H9 (cell line): Measurements from ENCODE around the gene ROBO2. TPM values are rescaled to one million over a fixed set of nuclear protein-coding genes. Genes with fewer than 3 reads are reported as not detected.

Experiments used
- DNase-seq: peaks from one replicate; pipeline ENCODE4 v3.0.0-alpha.2; 2017
- H2AFZ ChIP-seq: one replicate; pipeline ENCODE4 v1.6.1; 2013; ENCODE audit warnings: mild to moderate bottlenecking, low read length, control low read depth, moderate library complexity
- H2AK5ac ChIP-seq: 2 replicates; pipeline ENCODE4 v1.6.1; 2013; ENCODE audit warnings: low read length, control low read depth, mixed read lengths; ENCODE audit not compliant: insufficient read length
- H2BK120ac ChIP-seq: one replicate; pipeline ENCODE4 v1.6.1; 2013; ENCODE audit warnings: low read depth, mild to moderate bottlenecking, low read length, control low read depth, inconsistent platforms; ENCODE audit not compliant: poor library complexity, severe bottlenecking
- H2BK12ac ChIP-seq: 2 replicates; pipeline ENCODE4 v1.6.1; 2013; ENCODE audit warnings: low read length, control low read depth, mixed read lengths, low read depth; ENCODE audit not compliant: insufficient read length
- H2BK15ac ChIP-seq: 2 replicates; pipeline ENCODE4 v1.6.1; 2013; ENCODE audit warnings: low read depth, low read length, control low read depth
- H2BK20ac ChIP-seq: one replicate; pipeline ENCODE4 v1.6.1; 2013; ENCODE audit warnings: low read depth, mild to moderate bottlenecking, low read length, control low read depth, inconsistent platforms; ENCODE audit not compliant: poor library complexity, severe bottlenecking
- H2BK5ac ChIP-seq: 2 replicates; pipeline ENCODE4 v1.6.1; 2013; ENCODE audit warnings: low read length, control low read depth, mixed read lengths; ENCODE audit not compliant: insufficient read length
- H3K14ac ChIP-seq: 2 replicates; pipeline ENCODE4 v1.6.1; 2013; ENCODE audit warnings: low read length, control low read depth; ENCODE audit not compliant: insufficient read depth
- H3K18ac ChIP-seq: 2 replicates; pipeline ENCODE4 v1.6.1; 2013; ENCODE audit warnings: low read depth, mild to moderate bottlenecking, mixed read lengths, low read length, control low read depth; ENCODE audit not compliant: insufficient read length
- H3K23ac ChIP-seq: 2 replicates; pipeline ENCODE4 v1.6.1; 2013; ENCODE audit warnings: low read length, control low read depth, mixed read lengths, low read depth; ENCODE audit not compliant: insufficient read length
- H3K23me2 ChIP-seq: 2 replicates; pipeline ENCODE4 v1.6.1; 2013; ENCODE audit warnings: low read depth, mild to moderate bottlenecking, mixed read lengths, low read length, control low read depth; ENCODE audit not compliant: insufficient read length, poor library complexity, severe bottlenecking
- H3K27ac ChIP-seq: 2 replicates; pipeline ENCODE4 v1.5.1; 2013; ENCODE audit warnings: low read length, control low read depth, mixed read lengths, low read depth; ENCODE audit not compliant: insufficient read length
- H3K27me3 ChIP-seq: 2 replicates; pipeline ENCODE4 v1.6.1; 2013; ENCODE audit warnings: low read length, control low read depth, inconsistent platforms; ENCODE audit not compliant: insufficient read depth
- H3K4ac ChIP-seq: 2 replicates; pipeline ENCODE4 v1.6.1; 2013; ENCODE audit warnings: low read depth, mild to moderate bottlenecking, control low read depth, inconsistent platforms, low read length, moderate library complexity
- H3K4me1 ChIP-seq: 2 replicates; pipeline ENCODE4 v1.6.1; 2013; ENCODE audit warnings: low read length, control low read depth, inconsistent platforms; ENCODE audit not compliant: insufficient read depth
- H3K4me2 ChIP-seq: 2 replicates; pipeline ENCODE4 v1.6.1; 2013; ENCODE audit warnings: low read length, control low read depth, mixed read lengths; ENCODE audit not compliant: insufficient read length, insufficient read depth
- H3K56ac ChIP-seq: 2 replicates; pipeline ENCODE4 v1.6.1; 2013; ENCODE audit warnings: low read depth, mild to moderate bottlenecking, mixed read lengths, low read length, control low read depth; ENCODE audit not compliant: insufficient read length
- H3K79me1 ChIP-seq: 2 replicates; pipeline ENCODE4 v1.6.1; 2013; ENCODE audit warnings: low read depth, mild to moderate bottlenecking, moderate library complexity, low read length, control low read depth, inconsistent platforms; ENCODE audit not compliant: insufficient read depth, poor library complexity, severe bottlenecking
- H3K79me2 ChIP-seq: 2 replicates; pipeline ENCODE4 v1.6.1; 2013; ENCODE audit warnings: low read length, control low read depth, inconsistent platforms; ENCODE audit not compliant: insufficient read depth
- H3K9ac ChIP-seq: 2 replicates; pipeline ENCODE4 v1.6.1; 2013; ENCODE audit warnings: low read length, control low read depth, mixed read lengths; ENCODE audit not compliant: insufficient read length; ENCODE audit errors: extremely low read depth
- H3K9me3 ChIP-seq: one replicate; pipeline ENCODE4 v1.6.1; 2013; ENCODE audit warnings: low read depth, low read length, inconsistent platforms; ENCODE audit not compliant: control insufficient read depth
- H3T11ph ChIP-seq: one replicate; pipeline ENCODE4 v1.6.1; 2013; ENCODE audit warnings: mild to moderate bottlenecking, low read length, control low read depth, inconsistent platforms
- H4K20me1 ChIP-seq: one replicate; pipeline ENCODE4 v1.6.1; 2013; ENCODE audit not compliant: control insufficient read depth, insufficient read length, insufficient read depth
- H4K5ac ChIP-seq: 2 replicates; pipeline ENCODE4 v1.6.1; 2013; ENCODE audit warnings: low read depth, mild to moderate bottlenecking, mixed read lengths, low read length, control low read depth; ENCODE audit not compliant: insufficient read length
- H4K8ac ChIP-seq: replicated peaks from 2 replicates; pipeline ENCODE4 v1.6.1; 2013; ENCODE audit warnings: low read length, control low read depth, mixed read lengths, low read depth; ENCODE audit not compliant: insufficient read length
- H4K91ac ChIP-seq: 2 replicates; pipeline ENCODE4 v1.6.1; 2013; ENCODE audit warnings: low read depth, mild to moderate bottlenecking, moderate library complexity, mixed read lengths, low read length, control low read depth; ENCODE audit not compliant: insufficient read length
- H3K27ac Mint-ChIP-seq, 3 experiments: 2 replicates in 2 of 3; 3 replicates in 1 of 3; pipeline ENCODE4 v1.8.0; 2020 to 2021; ENCODE audit warnings: mixed read lengths in 3 of 3, mild to moderate bottlenecking in 1 of 3, moderate library complexity in 1 of 3
- H3K27me3 Mint-ChIP-seq: 2 replicates; pipeline ENCODE4 v1.8.0; 2021; ENCODE audit warnings: low read depth, mild to moderate bottlenecking, moderate library complexity, mixed read lengths
- H3K36me3 Mint-ChIP-seq, 3 experiments: 2 replicates in 2 of 3; 3 replicates in 1 of 3; pipeline ENCODE4 v1.8.0; 2020 to 2021; ENCODE audit warnings: low read depth in 3 of 3, mixed read lengths in 3 of 3; ENCODE audit not compliant: insufficient read depth in 1 of 3
- H3K4me1 Mint-ChIP-seq, 2 experiments: 2 replicates each; pipeline ENCODE4 v1.8.0; 2020; ENCODE audit warnings: mixed read lengths in 2 of 2
- H3K4me3 Mint-ChIP-seq, 2 experiments: 2 replicates in 1 of 2; 3 replicates in 1 of 2; pipeline ENCODE4 v1.8.0; 2020 to 2021; ENCODE audit warnings: mild to moderate bottlenecking in 2 of 2, mixed read lengths in 2 of 2, moderate library complexity in 1 of 2
- H3K9me3 Mint-ChIP-seq, 2 experiments: 2 replicates in 1 of 2; 3 replicates in 1 of 2; pipeline ENCODE4 v1.8.0; 2020; ENCODE audit warnings: mild to moderate bottlenecking in 2 of 2, mixed read lengths in 2 of 2, moderate library complexity in 1 of 2
- WGBS: extraction: QIAGEN DNeasy Blood & Tissue Kit; methylation state at CpG from one replicate; pipeline ENCODE4 v1.1.7; 2013; ENCODE audit warnings: missing lambda C conversion rate, low lambda C conversion rate, mixed read lengths; ENCODE audit not compliant: insufficient read length; ENCODE audit errors: extremely low coverage; 5-methylcytosine and 5-hydroxymethylcytosine counted together
- total RNA-seq: library from RNA; stranded (reverse); gene quantifications from 2 replicates; pipeline ENCODE4 v1.2.1, GENCODE V29; 2021
- TF ChIP-seq, protein P1 (sequence below): fragments of 200-600 bp; sonication (generic); conservative IDR thresholded peaks from 3 replicates; pipeline ENCODE4 v1.8.0; 2021; ENCODE audit warnings: antibody characterized with exemption, mild to moderate bottlenecking

Gene ROBO2
- total RNA-seq, 1 experiment from 2014 or later = 2.3 TPM

DNA sequence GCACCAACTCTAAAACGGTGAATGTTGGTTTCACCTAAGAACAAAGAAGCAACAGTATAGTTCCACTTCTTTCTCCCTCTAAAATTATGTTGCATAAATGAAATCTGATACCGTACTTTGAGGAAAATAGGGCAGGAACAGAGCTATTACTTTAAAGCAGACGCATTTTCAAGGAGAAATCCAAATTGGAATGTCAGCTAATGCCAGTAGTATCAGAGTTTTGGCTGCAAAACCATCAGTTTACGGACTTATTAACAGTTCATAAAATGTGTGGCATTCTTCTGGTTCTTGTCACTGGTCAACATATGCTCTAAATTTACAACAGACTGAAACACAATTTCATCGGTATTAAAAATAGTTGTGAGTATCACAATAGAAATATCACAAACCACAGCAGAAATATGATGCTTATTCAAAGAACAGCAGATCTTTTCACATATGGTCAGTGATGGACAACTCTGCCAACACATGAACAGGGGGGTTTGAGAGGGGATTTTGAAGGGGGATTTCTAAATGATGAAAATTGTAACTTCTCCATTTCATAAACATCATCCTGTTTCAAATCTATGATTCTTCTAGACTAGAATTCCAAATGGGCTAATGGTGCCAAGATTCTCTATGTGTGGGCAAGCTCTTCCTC is 38.7 kb upstream of the ROBO2 start:
- no peaks in the 10 kb centered on the region for H4K20me1 ChIP-seq
- H2BK5ac ChIP-seq = no peak overlapping the region
- H2AK5ac ChIP-seq = no peak overlapping the region
- no peak overlapping the region for H3K27ac ChIP-seq
- no peak overlapping the region for H2BK120ac ChIP-seq
- no peak overlapping the region for H3K9ac ChIP-seq
- no peak overlapping the region for H3K18ac ChIP-seq
- H3K14ac ChIP-seq = no peak overlapping the region
- no peak overlapping the region for H2BK20ac ChIP-seq
- H4K91ac ChIP-seq = no peak overlapping the region
- no peaks in the 10 kb centered on the region for H3K4me1 ChIP-seq
- no peaks in the 10 kb centered on the region for H3K36me3 Mint-ChIP-seq
- no peak overlapping the region for H2BK12ac ChIP-seq
- H3K9me3 Mint-ChIP-seq = no peaks in the 10 kb centered on the region
- H3K56ac ChIP-seq = no peak overlapping the region
- WGBS = no CpG with 5 or more reads among the region's 5 CpGs
- no peaks in the 10 kb centered on the region for H3K27me3 Mint-ChIP-seq
- TF ChIP-seq, protein P1, sequence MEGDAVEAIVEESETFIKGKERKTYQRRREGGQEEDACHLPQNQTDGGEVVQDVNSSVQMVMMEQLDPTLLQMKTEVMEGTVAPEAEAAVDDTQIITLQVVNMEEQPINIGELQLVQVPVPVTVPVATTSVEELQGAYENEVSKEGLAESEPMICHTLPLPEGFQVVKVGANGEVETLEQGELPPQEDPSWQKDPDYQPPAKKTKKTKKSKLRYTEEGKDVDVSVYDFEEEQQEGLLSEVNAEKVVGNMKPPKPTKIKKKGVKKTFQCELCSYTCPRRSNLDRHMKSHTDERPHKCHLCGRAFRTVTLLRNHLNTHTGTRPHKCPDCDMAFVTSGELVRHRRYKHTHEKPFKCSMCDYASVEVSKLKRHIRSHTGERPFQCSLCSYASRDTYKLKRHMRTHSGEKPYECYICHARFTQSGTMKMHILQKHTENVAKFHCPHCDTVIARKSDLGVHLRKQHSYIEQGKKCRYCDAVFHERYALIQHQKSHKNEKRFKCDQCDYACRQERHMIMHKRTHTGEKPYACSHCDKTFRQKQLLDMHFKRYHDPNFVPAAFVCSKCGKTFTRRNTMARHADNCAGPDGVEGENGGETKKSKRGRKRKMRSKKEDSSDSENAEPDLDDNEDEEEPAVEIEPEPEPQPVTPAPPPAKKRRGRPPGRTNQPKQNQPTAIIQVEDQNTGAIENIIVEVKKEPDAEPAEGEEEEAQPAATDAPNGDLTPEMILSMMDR = no peak
- H3K9me3 ChIP-seq = no peaks in the 10 kb centered on the region
- no peak overlapping the region for H2AFZ ChIP-seq
- no peaks in the 10 kb centered on the region for H3K27me3 ChIP-seq
- no peaks in the 10 kb centered on the region for H3K79me2 ChIP-seq
- H3K4ac ChIP-seq = no peak overlapping the region
- H3K4me3 Mint-ChIP-seq = no peak overlapping the region
- H3K23me2 ChIP-seq = no peaks in the 10 kb centered on the region
- H3K23ac ChIP-seq = no peak overlapping the region
- no peak overlapping the region for H2BK15ac ChIP-seq
- no peaks in the 10 kb centered on the region for H3K79me1 ChIP-seq
- H3T11ph ChIP-seq = no peak overlapping the region
- no peak for DNase-seq
- H3K4me1 Mint-ChIP-seq = peaks cover 0 to 5% of the 10 kb centered on the region in 2 experiments; a peak in 2 of 4 replicates
- H3K27ac Mint-ChIP-seq = no peak overlapping the region
- no peak overlapping the region for H3K4me2 ChIP-seq
- H4K8ac ChIP-seq = no peak overlapping the region
- no peak overlapping the region for H4K5ac ChIP-seq
